Measurements from ENCODE around the gene UGT1A10. TPM values are rescaled to one million over a fixed set of nuclear protein-coding genes. Genes with fewer than 3 reads are reported as not detected.

UGT1A10 gene
- polyA plus RNA-seq, 1 donor from 2014 or later: not detected

- TF ChIP-seq REST (IDR thresholded peaks at IDR 0.05; ENCODE audit: borderline replicate concordance): no peak
- TF ChIP-seq SMC3 (conservative IDR thresholded peaks at IDR 0.05; ENCODE audit: poor library complexity): no peak
- TF ChIP-seq POLR2AphosphoS5 (IDR thresholded peaks at IDR 0.05): no peak
- no peak for TF ChIP-seq TAF1 (IDR thresholded peaks at IDR 0.05; ENCODE audit: low read depth)
- TF ChIP-seq EZH2 (IDR thresholded peaks at IDR 0.05; ENCODE audit: borderline replicate concordance, insufficient read depth, low read length, poor library complexity, severe bottlenecking): no peak
- TF ChIP-seq, protein P1, sequence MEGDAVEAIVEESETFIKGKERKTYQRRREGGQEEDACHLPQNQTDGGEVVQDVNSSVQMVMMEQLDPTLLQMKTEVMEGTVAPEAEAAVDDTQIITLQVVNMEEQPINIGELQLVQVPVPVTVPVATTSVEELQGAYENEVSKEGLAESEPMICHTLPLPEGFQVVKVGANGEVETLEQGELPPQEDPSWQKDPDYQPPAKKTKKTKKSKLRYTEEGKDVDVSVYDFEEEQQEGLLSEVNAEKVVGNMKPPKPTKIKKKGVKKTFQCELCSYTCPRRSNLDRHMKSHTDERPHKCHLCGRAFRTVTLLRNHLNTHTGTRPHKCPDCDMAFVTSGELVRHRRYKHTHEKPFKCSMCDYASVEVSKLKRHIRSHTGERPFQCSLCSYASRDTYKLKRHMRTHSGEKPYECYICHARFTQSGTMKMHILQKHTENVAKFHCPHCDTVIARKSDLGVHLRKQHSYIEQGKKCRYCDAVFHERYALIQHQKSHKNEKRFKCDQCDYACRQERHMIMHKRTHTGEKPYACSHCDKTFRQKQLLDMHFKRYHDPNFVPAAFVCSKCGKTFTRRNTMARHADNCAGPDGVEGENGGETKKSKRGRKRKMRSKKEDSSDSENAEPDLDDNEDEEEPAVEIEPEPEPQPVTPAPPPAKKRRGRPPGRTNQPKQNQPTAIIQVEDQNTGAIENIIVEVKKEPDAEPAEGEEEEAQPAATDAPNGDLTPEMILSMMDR (IDR thresholded peaks at IDR 0.05; ENCODE audit: poor library complexity, severe bottlenecking): no peak
- TF ChIP-seq RAD21 (conservative IDR thresholded peaks at IDR 0.05): no peak
- TF ChIP-seq EP300 (conservative IDR thresholded peaks at IDR 0.05; ENCODE audit: poor library complexity, severe bottlenecking): no peak
- no peak for TF ChIP-seq MXI1 (conservative IDR thresholded peaks at IDR 0.05; ENCODE audit: poor library complexity, severe bottlenecking)
- H3K4me2 ChIP-seq (ENCODE audit: low read length): no peak overlapping the region
- H3K9ac ChIP-seq (ENCODE audit: low read length): no peak overlapping the region
- peaks cover 3% of the 10 kb centered on the region for H3K9me3 ChIP-seq (ENCODE audit: low read length)
- H2AFZ ChIP-seq (ENCODE audit: low read depth, low read length): no peak overlapping the region
- no peak overlapping the region for H3K27ac ChIP-seq (ENCODE audit: low read length)
- no peaks in the 10 kb centered on the region for H3K36me3 ChIP-seq (ENCODE audit: insufficient read depth, low read length)
- H3K9me2 ChIP-seq (ENCODE audit: insufficient read depth, low read length): no peaks in the 10 kb centered on the region
- H3K4me3 ChIP-seq (ENCODE audit: low read length): no peak overlapping the region
- no peaks in the 10 kb centered on the region for H4K20me1 ChIP-seq (ENCODE audit: insufficient read depth)
- no peaks in the 10 kb centered on the region for H3K79me2 ChIP-seq (replicated peaks; ENCODE audit: insufficient read depth, low read length)
- H3F3A ChIP-seq (ENCODE audit: insufficient read depth, low read length, poor library complexity, severe bottlenecking): no peaks in the 10 kb centered on the region
- no peaks in the 10 kb centered on the region for H3K27me3 ChIP-seq (ENCODE audit: insufficient read depth, low read depth, low read length)
Observed at GRCh38 chr2:233779722-233780121, 143.5 kb downstream of the UGT1A10 start.

DNA sequence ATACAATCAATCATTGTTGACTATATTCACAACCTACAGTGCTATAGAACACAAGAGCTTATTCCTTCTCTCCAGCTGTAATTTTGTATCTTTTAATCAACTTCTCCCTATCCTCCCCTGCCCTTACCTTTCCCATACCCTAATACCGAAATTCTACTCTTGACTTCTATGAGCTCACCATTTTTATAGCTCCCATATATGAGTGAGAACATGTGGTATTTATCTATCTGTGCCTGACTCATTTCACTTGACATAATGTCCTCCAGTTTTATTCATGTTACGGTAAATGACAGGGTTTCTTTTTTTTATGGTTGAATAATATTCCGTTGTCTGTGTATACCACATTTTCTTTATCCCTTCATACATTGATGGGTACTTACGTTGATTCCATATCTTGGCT lies 144.5 kb downstream of the UGT1A10 start:
- Histone ChIP-seq H3K9ac (ENCODE audit: low read length) (no peak overlapping the region), H3K27me3 (ENCODE audit: insufficient read depth, low read depth, low read length) (no peaks in the 10 kb centered on the region), H3F3A (ENCODE audit: insufficient read depth, low read length, poor library complexity, severe bottlenecking) (no peaks in the 10 kb centered on the region), H3K4me3 (ENCODE audit: low read length) (no peak overlapping the region), H4K20me1 (ENCODE audit: insufficient read depth) (no peaks in the 10 kb centered on the region), H3K27ac (ENCODE audit: low read length) (no peak overlapping the region), H3K79me2 (replicated peaks; ENCODE audit: insufficient read depth, low read length) (no peaks in the 10 kb centered on the region), H3K4me2 (ENCODE audit: low read length) (no peak overlapping the region), H3K9me3 (ENCODE audit: low read length) (peaks cover 3% of the 10 kb centered on the region), H3K9me2 (ENCODE audit: insufficient read depth, low read length) (no peaks in the 10 kb centered on the region), H2AFZ (ENCODE audit: low read depth, low read length) (no peak overlapping the region), H3K36me3 (ENCODE audit: insufficient read depth, low read length) (no peaks in the 10 kb centered on the region)
- no peak for TF ChIP-seq RAD21 (conservative IDR thresholded peaks at IDR 0.05)
- no peak for TF ChIP-seq REST (IDR thresholded peaks at IDR 0.05; ENCODE audit: borderline replicate concordance)
- TF ChIP-seq EP300 (conservative IDR thresholded peaks at IDR 0.05; ENCODE audit: poor library complexity, severe bottlenecking): no peak
- TF ChIP-seq SMC3 (conservative IDR thresholded peaks at IDR 0.05; ENCODE audit: poor library complexity): no peak
- no peak for TF ChIP-seq TAF1 (IDR thresholded peaks at IDR 0.05; ENCODE audit: low read depth)
- no peak for TF ChIP-seq EZH2 (IDR thresholded peaks at IDR 0.05; ENCODE audit: borderline replicate concordance, insufficient read depth, low read length, poor library complexity, severe bottlenecking)
- no peak for TF ChIP-seq MXI1 (conservative IDR thresholded peaks at IDR 0.05; ENCODE audit: poor library complexity, severe bottlenecking)
- TF ChIP-seq, protein P1 (IDR thresholded peaks at IDR 0.05; ENCODE audit: poor library complexity, severe bottlenecking): no peak
- TF ChIP-seq POLR2AphosphoS5 (IDR thresholded peaks at IDR 0.05): no peak

Measured in neural cell (in vitro differentiated cells).